Psoas muscle (tissue), 8 donors: ENCODE data around the gene ESAM. TPM values are rescaled to one million over a fixed set of nuclear protein-coding genes. Genes with fewer than 3 reads are reported as not detected.

Experiments
- ATAC-seq, 4 donors: fragments of 200-7000 bp; cut with Tn5 transposase; one replicate each; pipeline ENCODE4 v1.9.1; 2020; ENCODE audit warnings: moderate library complexity in 3 of 4, mild to moderate bottlenecking in 2 of 4
- DNase-seq, 2 donors: peaks; one replicate each; pipeline ENCODE4 v3.0.0-alpha.2; 2020
- H3K27ac ChIP-seq: fragments of 200-600 bp; one replicate; pipeline ENCODE4 v1.8.0; 2022
- H3K27me3 ChIP-seq, 3 donors: fragments of 200-600 bp in 1 of 3; one replicate each; pipeline versions ENCODE4 v1.6.1 to v1.8.0; 2013 to 2022; ENCODE audit warnings: low read length in 2 of 3, mild to moderate bottlenecking in 2 of 3, moderate library complexity in 1 of 3; ENCODE audit not compliant: insufficient read depth in 3 of 3
- H3K36me3 ChIP-seq, 2 donors: fragments of 200-600 bp in 1 of 2; one replicate each; pipeline versions ENCODE4 v1.6.1 to v1.8.0; 2013 to 2022; ENCODE audit warnings: low read depth in 1 of 2, mild to moderate bottlenecking in 1 of 2, moderate library complexity in 1 of 2; ENCODE audit not compliant: insufficient read depth in 1 of 2
- H3K4me1 ChIP-seq: fragments of 200-600 bp; one replicate; pipeline ENCODE4 v1.8.0; 2022
- H3K4me3 ChIP-seq: fragments of 200-600 bp; one replicate; pipeline ENCODE4 v1.8.0; 2022; ENCODE audit warnings: mild to moderate bottlenecking
- H3K9me3 ChIP-seq: fragments of 200-600 bp; one replicate; pipeline ENCODE4 v1.8.0; 2022
- CTCF ChIP-seq: fragments of 200-600 bp; IDR thresholded peaks from one replicate; pipeline ENCODE4 v1.8.0; 2022; ENCODE audit warnings: antibody characterized with exemption
- WGBS, 3 donors: extraction: QIAGEN DNeasy Blood & Tissue Kit; methylation state at CpG; one replicate each; pipeline versions ENCODE4 v1.1.6 to v1.1.7; 2013; 5-methylcytosine and 5-hydroxymethylcytosine counted together
- intact Hi-C, 2 donors: fragments of 100-400 bp; cut with DNase I; formaldehyde crosslinking; loops; one replicate each; pipeline versions ENCODE4 v1.11.0 to v1.14.2; 2022
- polyA plus RNA-seq, 3 donors: library from polyadenylated mRNA; stranded (reverse); fragments of 200-250 nt; gene quantifications; one replicate each; pipeline ENCODE4 v1.2.3, GENCODE V29; 2013
- total RNA-seq, 4 donors: library from RNA; stranded (reverse); fragmentation: NEBNext Ultra II Directional in 2 of 4; extraction: Animal tissue kit (Norgen Biotek cat#: 25700) in 2 of 4; gene quantifications; one replicate each; pipeline versions ENCODE4 v1.2.1 to v1.2.4, GENCODE V29; 2021 to 2023
- donor health status: healthy with polysubstance abuse.
- donor health status: DM: no; HTN: no; CAD: no; lungs with moderate emphysema.
- donor health status: Bipolar disorder and iron deficiency.
- donor health status: healthy.
- donor health status: DM: yes; HTN: yes; CAD: no.
- donor health status: DM: no; HTN: no; CAD: no.
- donor health status: DM: no; HTN: no; CAD: no.
- donor health status: DM: yes; HTN: yes; CAD: no.

ESAM gene
- total and polyA plus RNA-seq, 7 donors: 18.4 to 37.2 (median 27.9) TPM

DNA sequence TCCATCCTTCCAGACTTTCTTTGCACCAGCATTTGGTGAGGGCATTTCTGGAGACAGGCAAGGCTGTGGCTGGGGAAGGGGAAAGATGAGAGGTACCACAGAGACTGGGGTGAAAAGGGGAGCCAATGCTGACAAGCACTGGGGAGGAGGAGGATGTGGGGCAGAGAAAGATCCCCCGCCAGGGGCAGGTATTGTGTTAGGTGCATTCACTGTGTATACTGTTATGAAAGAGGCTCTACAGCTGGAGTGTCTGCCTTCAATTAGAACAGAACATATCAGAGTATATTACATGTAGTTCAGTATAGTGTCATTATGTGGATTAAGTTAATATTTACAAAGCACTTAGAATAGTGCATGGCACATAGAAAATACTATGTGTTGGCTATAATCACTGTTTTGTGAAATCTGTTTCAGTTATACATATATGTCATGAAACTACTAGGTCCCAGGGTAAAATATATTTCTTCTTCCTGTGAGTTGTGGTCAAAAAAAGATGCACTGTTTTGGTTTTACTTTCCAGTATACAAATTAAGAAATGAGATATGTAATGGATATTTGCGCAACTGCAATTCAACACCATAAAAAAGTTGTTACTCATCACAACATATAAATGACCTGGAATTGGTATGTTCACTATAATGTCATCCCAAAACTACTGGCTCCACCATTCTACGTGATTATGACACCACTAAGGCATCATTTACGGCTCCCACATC is 29.7 kb upstream of the ESAM start:
- no peak overlapping the region for H3K27ac ChIP-seq
- H3K4me1 ChIP-seq: peaks cover 20% of the 10 kb centered on the region
- no peak overlapping the region for H3K4me3 ChIP-seq
- 66 to 70% (median 67%) methylated on average over 4 of the region's 4 CpGs for WGBS, 3 donors
- intact Hi-C loops: loop anchor here in 1 of 2 donors (2.0 kb wide), 1 partner anchor 123 kb away; no protein-coding TSS in a partner anchor
- TF ChIP-seq CTCF: no peak
- H3K36me3 ChIP-seq: no peaks in the 10 kb centered on the region
- ATAC-seq: no peak
- H3K9me3 ChIP-seq: no peaks in the 10 kb centered on the region
- DNase-seq: no peak
- no peaks in the 10 kb centered on the region for H3K27me3 ChIP-seq

DNA sequence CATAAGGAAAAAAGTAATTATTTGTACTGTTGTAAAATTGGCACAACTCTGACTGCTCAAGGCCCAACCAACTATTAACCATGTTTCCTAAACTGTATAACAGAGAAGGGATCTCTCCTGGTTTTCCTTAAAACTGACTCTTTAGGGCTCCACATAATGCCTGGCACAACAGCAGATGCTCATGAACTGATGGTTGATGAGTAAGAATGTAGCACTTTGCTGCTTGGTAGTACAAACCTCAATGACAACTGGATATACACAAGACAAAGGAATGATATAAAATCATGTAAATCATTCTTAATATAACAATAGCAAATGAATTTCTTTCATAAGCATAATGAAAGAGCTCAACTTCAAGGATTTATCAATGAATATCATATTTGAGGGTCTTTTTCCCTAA is 26.4 kb upstream of the ESAM start:
- Histone ChIP-seq H3K9me3 (no peaks in the 10 kb centered on the region), H3K4me3 (no peak overlapping the region), H3K27me3 (no peaks in the 10 kb centered on the region), H3K36me3 (no peaks in the 10 kb centered on the region), H3K27ac (no peak overlapping the region), H3K4me1 (peaks cover 16% of the 10 kb centered on the region)
- no peak for TF ChIP-seq CTCF
- intact Hi-C loops: no loop called here
- DNase-seq (no peak), ATAC-seq (no peak)

DNA sequence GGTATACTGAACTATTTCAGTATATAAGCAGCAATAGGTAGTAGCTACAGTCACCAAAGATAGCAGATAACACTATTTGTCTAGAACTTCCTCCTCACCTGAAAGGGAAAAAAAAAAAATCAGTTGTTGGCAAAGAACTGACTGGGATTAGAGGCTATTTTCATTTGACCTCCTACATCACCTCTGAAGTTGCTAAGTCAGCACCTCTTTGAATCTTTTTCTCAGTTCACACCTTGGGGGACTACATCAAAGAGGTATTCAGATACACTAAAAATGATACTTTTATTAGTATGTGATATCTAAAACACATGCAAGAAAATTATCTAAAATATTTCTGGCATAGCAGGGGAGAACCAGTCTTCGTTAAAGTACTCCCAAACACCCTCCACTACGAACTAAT is 22.0 kb upstream of the ESAM start:
- no peak for TF ChIP-seq CTCF
- Histone ChIP-seq H3K36me3 (no peaks in the 10 kb centered on the region), H3K4me3 (no peak overlapping the region), H3K27me3 (no peaks in the 10 kb centered on the region), H3K9me3 (no peaks in the 10 kb centered on the region), H3K4me1 (no peaks in the 10 kb centered on the region), H3K27ac (no peak overlapping the region)
- DNase-seq: no peak
- intact Hi-C loops: no loop called here
- WGBS, 3 donors: 90 to 96% (median 92%) methylated on average over 2 of the region's 2 CpGs
- no peak for ATAC-seq

GRCh38 chr11:124783002-124783401 is 20.9 kb upstream of the ESAM start:
- Histone ChIP-seq H3K4me3 (no peak overlapping the region), H3K27ac (no peak overlapping the region), H3K9me3 (no peaks in the 10 kb centered on the region), H3K27me3 (no peaks in the 10 kb centered on the region), H3K36me3 (peaks cover 0 to 6% of the 10 kb centered on the region in 2 donors), H3K4me1 (no peaks in the 10 kb centered on the region)
- WGBS, 3 donors: 90 to 98% (median 93%) methylated on average over 4 of the region's 4 CpGs
- ATAC-seq: no peak
- intact Hi-C loops: no loop called here
- DNase-seq: no peak
- TF ChIP-seq CTCF: no peak

- Histone ChIP-seq H3K27ac (no peak overlapping the region), H3K27me3 (no peaks in the 10 kb centered on the region), H3K36me3 (peaks cover 0 to 6% of the 10 kb centered on the region in 2 donors), H3K4me3 (no peak overlapping the region), H3K9me3 (no peaks in the 10 kb centered on the region), H3K4me1 (no peaks in the 10 kb centered on the region)
- DNase-seq (no peak), ATAC-seq (no peak)
- WGBS, 3 donors: 62 to 69% (median 67%) methylated on average over 1 of the region's 1 CpG
- intact Hi-C loops: no loop called here
- TF ChIP-seq CTCF: no peak
Observed at GRCh38 chr11:124779568-124779967, 17.5 kb upstream of the ESAM start.
